GM12878 (cell line): ENCODE data around the gene OAF. TPM values are rescaled to one million over a fixed set of nuclear protein-coding genes. Genes with fewer than 3 reads are reported as not detected.

Experiments used
- ATAC-seq: fragments of 200-7000 bp; cut with Tn5 transposase; 3 replicates; pipeline ENCODE4 v1.9.1; 2020; ENCODE audit warnings: mild to moderate bottlenecking, moderate library complexity
- BruUV-seq: library from RNA; stranded (reverse); fragments of 400-500 nt; replicated peaks from 2 replicates; lab custom pipeline; 2021; lab: Mats Ljungman, UMichigan
- CTCF ChIA-PET: fragments of 300-600 bp; sonication (Branson Sonifier 250); formaldehyde crosslinking; extraction: SDS; loops from one replicate; lab custom pipeline; 2021; ENCODE audit warnings: inconsistent platforms; lab: Yijun Ruan, JAX
- POLR2A ChIA-PET: fragments of 350-600 bp; formaldehyde crosslinking; extraction: SDS; loops from one replicate; lab custom pipeline; 2021; ENCODE audit warnings: inconsistent platforms; lab: Charles Lee
- RAD21 ChIA-PET: fragments of 300-600 bp; sonication (Branson Sonifier 250); formaldehyde crosslinking; loops from one replicate; lab custom pipeline; 2023; ENCODE audit warnings: antibody characterized with exemption; ENCODE audit not compliant: unreplicated experiment; lab: Charles Lee
- SMC1A ChIA-PET: fragments of 300-600 bp; sonication (Branson Sonifier 250); formaldehyde crosslinking; loops from one replicate; lab custom pipeline; 2023; ENCODE audit not compliant: unreplicated experiment, uncharacterized antibody; lab: Charles Lee
- DNase-seq: peaks from one replicate; pipeline ENCODE4 v3.0.0-alpha.2; 2011; ENCODE audit warnings: low read depth, low spot score
- FAIRE-seq: peaks from 3 replicates; lab custom pipeline; 2011; peaks lifted over from hg19 to GRCh38; lab: Jason Lieb, UNC
- H2AFZ ChIP-seq: 2 replicates; pipeline ENCODE4 v1.6.0; 2011; ENCODE audit warnings: low read depth, low read length, control low read depth; ENCODE audit not compliant: control insufficient read depth
- H3K27ac ChIP-seq: 2 replicates; pipeline ENCODE4 v1.5.1; 2011; ENCODE audit warnings: control low read depth; ENCODE audit not compliant: control insufficient read depth, insufficient read depth
- H3K27me3 ChIP-seq, 2 experiments: replicated peaks in 1 of 2; 2 replicates each; pipeline versions ENCODE4 v1.6.0 to v1.6.1; 2011; ENCODE audit warnings: low read length in 1 of 2; ENCODE audit not compliant: control insufficient read depth in 2 of 2, insufficient read depth in 2 of 2
- H3K36me3 ChIP-seq, 2 experiments: 2 replicates each; pipeline ENCODE4 v1.5.1; 2011; ENCODE audit warnings: low read length in 1 of 2; ENCODE audit not compliant: control insufficient read depth in 2 of 2, insufficient read depth in 2 of 2
- H3K4me1 ChIP-seq: 2 replicates; pipeline ENCODE4 v1.6.1; 2011; ENCODE audit warnings: mild to moderate bottlenecking, low read length, moderate library complexity, mixed read lengths; ENCODE audit not compliant: control insufficient read depth, insufficient read depth
- H3K4me2 ChIP-seq: 2 replicates; pipeline ENCODE4 v1.6.0; 2011; ENCODE audit warnings: control low read depth; ENCODE audit not compliant: control insufficient read depth, insufficient read depth
- H3K4me3 ChIP-seq: fragments of 200-600 bp; sonication (generic); 2 replicates; pipeline ENCODE4 v1.5.1; 2016
- H3K79me2 ChIP-seq: 2 replicates; pipeline ENCODE4 v1.6.0; 2011; ENCODE audit warnings: low read length; ENCODE audit not compliant: control insufficient read depth, insufficient read depth
- H3K9ac ChIP-seq: 2 replicates; pipeline ENCODE4 v1.8.0; 2011; ENCODE audit warnings: low read length, control low read depth, mixed read lengths; ENCODE audit not compliant: control insufficient read depth, insufficient read depth
- H3K9me3 ChIP-seq: replicated peaks from 3 replicates; pipeline ENCODE4 v1.5.1; 2011; ENCODE audit warnings: mild to moderate bottlenecking, low read length; ENCODE audit not compliant: control insufficient read depth, insufficient read depth
- H4K20me1 ChIP-seq: 2 replicates; pipeline ENCODE4 v1.6.0; 2011; ENCODE audit not compliant: control insufficient read depth, insufficient read depth
- ASH2L ChIP-seq: fragments of 300-600, 200-600 bp; sonication (generic); IDR thresholded peaks from 2 replicates; pipeline ENCODE4 v1.6.1; 2017; ENCODE audit warnings: low read depth, mild to moderate bottlenecking, borderline replicate concordance
- EP300 ChIP-seq, 2 experiments: fragments of 150-350 bp in 1 of 2; IDR thresholded peaks; 2 replicates each; pipeline ENCODE4 v1.6.1; 2011 to 2012; ENCODE audit warnings: low read depth in 2 of 2, low read length in 2 of 2, borderline replicate concordance in 1 of 2, improper control_type of control experiment in 1 of 2, inconsistent platforms in 1 of 2; ENCODE audit not compliant: control insufficient read depth in 1 of 2
- MTA3 ChIP-seq: IDR thresholded peaks from 2 replicates; pipeline ENCODE4 v1.6.1; 2012; ENCODE audit warnings: low read length, inconsistent platforms, borderline replicate concordance
- POLR2A ChIP-seq: IDR thresholded peaks from 2 replicates; pipeline ENCODE4 v1.6.1; 2011; ENCODE audit warnings: low read depth, mild to moderate bottlenecking, low read length
- RUNX3 ChIP-seq: IDR thresholded peaks from 2 replicates; pipeline ENCODE4 v1.6.1; 2012; ENCODE audit warnings: low read length, inconsistent platforms
- SREBF1 ChIP-seq: IDR thresholded peaks from 2 replicates; pipeline ENCODE4 v1.6.1; 2012; ENCODE audit warnings: mild to moderate bottlenecking, low read length
- TBL1XR1 ChIP-seq: IDR thresholded peaks from 2 replicates; pipeline ENCODE4 v1.6.1; 2012; ENCODE audit warnings: low read depth, low read length, improper control_type of control experiment
- ZBTB40 ChIP-seq: fragments of 450-650 bp; IDR thresholded peaks from 2 replicates; pipeline ENCODE4 v1.6.1; 2016; ENCODE audit warnings: mild to moderate bottlenecking, moderate library complexity, borderline replicate concordance
- ZNF217 ChIP-seq: fragments of 450-650 bp; IDR thresholded peaks from 2 replicates; pipeline ENCODE4 v1.6.1; 2017; ENCODE audit warnings: antibody characterized with exemption, mild to moderate bottlenecking
- ZNF384 ChIP-seq: IDR thresholded peaks from 2 replicates; pipeline ENCODE4 v1.6.1; 2012; ENCODE audit warnings: low read depth, mild to moderate bottlenecking, low read length, improper control_type of control experiment, borderline replicate concordance
- ZNF622 ChIP-seq: fragments of 450-650 bp; IDR thresholded peaks from 2 replicates; pipeline ENCODE4 v1.6.1; 2017; ENCODE audit warnings: mild to moderate bottlenecking, inconsistent platforms
- WGBS: methylation state at CpG from one replicate; pipeline ENCODE4 v1.1.6; 2016; ENCODE audit warnings: low lambda C conversion rate; ENCODE audit not compliant: insufficient replicate concordance, insufficient coverage; ENCODE audit errors: missing lambda C conversion rate; 5-methylcytosine and 5-hydroxymethylcytosine counted together
- in situ Hi-C: fragments of 300-500 bp; cut with MboI; formaldehyde crosslinking; loops from 9 replicates; pipeline ENCODE4 v1.14.3; 2018; ENCODE audit warnings: mixed read lengths
- intact Hi-C: fragments of 100-400 bp; cut with micrococcal nuclease; formaldehyde crosslinking; loops from one replicate; pipeline ENCODE4 v1.14.2; 2022; ENCODE audit not compliant: unreplicated experiment
- polyA plus RNA-seq, 11 experiments: library from polyadenylated mRNA; depleted of rRNA in 4 of 11; unstranded in 6 of 11; stranded (reverse) in 5 of 11; fragments of >200 nt; fragmentation: Nextera tagmentation in 4 of 11; fragmentation: Illumina TruSeq in 1 of 11; extraction: Ambion mirVana in 4 of 11; extraction: Trizol in 1 of 11; gene quantifications; 1 replicate in 1 of 11; 2 replicates in 10 of 11; pipeline versions ENCODE4 v1.2.1 to v1.2.3, GENCODE V29; 2011 to 2016; ENCODE audit warnings: inconsistent platforms in 2 of 11, missing spikeins in 2 of 11, low read depth in 1 of 11
- total RNA-seq, 4 experiments: library from RNA; depleted of rRNA in 3 of 4; stranded (reverse); fragments of >200 nt in 3 of 4; fragmentation: Illumina TruSeq in 1 of 4; extraction: Trizol in 1 of 4; gene quantifications; 2 replicates each; pipeline versions ENCODE4 v1.2.1 to v1.2.3, GENCODE V29; 2013 to 2021
- TF ChIP-seq, protein P1 (sequence below): fragments of 450-650 bp; formaldehyde crosslinking; IDR thresholded peaks from 2 replicates; pipeline ENCODE4 v1.4.0; 2022; ENCODE audit warnings: mild to moderate bottlenecking, moderate library complexity

Gene OAF
- total and polyA plus RNA-seq, 10 of the 15 experiments (the other 5 are each of a cell fraction or from before 2014, with no cell fraction given): 0.10 to 4.7 (median 1.1) TPM

GRCh38 chr11:120215634-120216033 is 4.8 kb downstream of the OAF start:
- TF ChIP-seq ZNF384 (no peak), ZNF622 (no peak), ZBTB40 (no peak), SREBF1 (no peak), EP300 (IDR thresholded peaks at IDR 0.05; ENCODE audit: borderline replicate concordance in 1 of 2, control insufficient read depth in 1 of 2, low read depth in 2 of 2, low read length in 2 of 2) (no peak), ASH2L (no peak), POLR2A (no peak), TBL1XR1 (no peak), RUNX3 (no peak), ZNF217 (no peak), MTA3 (no peak)
- TF ChIP-seq, protein P1, sequence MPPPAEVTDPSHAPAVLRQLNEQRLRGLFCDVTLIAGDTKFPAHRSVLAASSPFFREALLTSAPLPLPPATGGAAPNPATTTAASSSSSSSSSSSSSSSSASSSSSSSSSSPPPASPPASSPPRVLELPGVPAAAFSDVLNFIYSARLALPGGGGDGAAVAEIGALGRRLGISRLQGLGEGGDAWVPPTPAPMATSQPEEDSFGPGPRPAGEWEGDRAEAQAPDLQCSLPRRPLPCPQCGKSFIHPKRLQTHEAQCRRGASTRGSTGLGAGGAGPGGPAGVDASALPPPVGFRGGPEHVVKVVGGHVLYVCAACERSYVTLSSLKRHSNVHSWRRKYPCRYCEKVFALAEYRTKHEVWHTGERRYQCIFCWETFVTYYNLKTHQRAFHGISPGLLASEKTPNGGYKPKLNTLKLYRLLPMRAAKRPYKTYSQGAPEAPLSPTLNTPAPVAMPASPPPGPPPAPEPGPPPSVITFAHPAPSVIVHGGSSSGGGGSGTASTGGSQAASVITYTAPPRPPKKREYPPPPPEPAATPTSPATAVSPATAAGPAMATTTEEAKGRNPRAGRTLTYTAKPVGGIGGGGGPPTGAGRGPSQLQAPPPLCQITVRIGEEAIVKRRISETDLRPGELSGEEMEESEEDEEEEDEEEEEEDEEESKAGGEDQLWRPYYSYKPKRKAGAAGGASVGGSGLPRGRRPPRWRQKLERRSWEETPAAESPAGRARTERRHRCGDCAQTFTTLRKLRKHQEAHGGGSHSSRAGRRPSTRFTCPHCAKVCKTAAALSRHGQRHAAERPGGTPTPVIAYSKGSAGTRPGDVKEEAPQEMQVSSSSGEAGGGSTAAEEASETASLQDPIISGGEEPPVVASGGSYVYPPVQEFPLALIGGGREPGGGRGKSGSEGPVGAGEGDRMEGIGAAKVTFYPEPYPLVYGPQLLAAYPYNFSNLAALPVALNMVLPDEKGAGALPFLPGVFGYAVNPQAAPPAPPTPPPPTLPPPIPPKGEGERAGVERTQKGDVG (CRISPR knock-in tag): no peak
- BruUV-seq: no TSS peak
- 32% methylated on average over 5 of the region's 5 CpGs for WGBS
- Histone ChIP-seq H3K9me3 (no peaks in the 10 kb centered on the region), H3K4me1 (peaks cover 6% of the 10 kb centered on the region; the same call in 1 of the 2 replicates), H2AFZ (no peak overlapping the region), H3K4me2 (no peak overlapping the region), H3K79me2 (no peaks in the 10 kb centered on the region), H3K4me3 (no peak overlapping the region), H3K27ac (no peak overlapping the region), H3K9ac (no peak overlapping the region), H3K36me3 (no peaks in the 10 kb centered on the region), H4K20me1 (no peaks in the 10 kb centered on the region), H3K27me3 (no peaks in the 10 kb centered on the region)
- in situ Hi-C loops: no loop called here
- ATAC-seq: no peak
- no peak for FAIRE-seq
- ChIA-PET POLR2A (no interaction called here), CTCF (interaction anchor here (0.5 kb wide), 1 partner anchor 226 kb away, joined by 3 read pairs; no protein-coding TSS in a partner anchor), SMC1A (interaction anchor here (1.0 kb wide), 1 partner anchor 87 kb away, joined by 3 read pairs; no protein-coding TSS in a partner anchor), RAD21 (no interaction called here)
- intact Hi-C loops: no loop called here
- DNase-seq: no peak
